Thyroid gland (tissue), 4 donors: ENCODE data around the gene DPP10. TPM values are rescaled to one million over a fixed set of nuclear protein-coding genes. Genes with fewer than 3 reads are reported as not detected.

ENCODE experiments used
- DNase-seq, 2 donors: peaks; one replicate each; pipeline ENCODE4 v3.0.0-alpha.2; 2019
- H3K27ac ChIP-seq, 3 donors: fragments of 200-600 bp; sonication (generic); 1 replicate in 2 of 3; 2 replicates in 1 of 3; pipeline ENCODE4 v1.5.1; 2016 to 2019; ENCODE audit warnings: mild to moderate bottlenecking in 1 of 3, moderate library complexity in 1 of 3
- H3K27me3 ChIP-seq: fragments of 200-600 bp; sonication (generic); one replicate; pipeline ENCODE4 v1.5.1; 2019
- H3K36me3 ChIP-seq, 2 donors: fragments of 200-600 bp; sonication (generic); one replicate each; pipeline ENCODE4 v1.5.1; 2016 to 2019
- H3K4me1 ChIP-seq, 2 donors: fragments of 200-600 bp; sonication (generic); one replicate each; pipeline ENCODE4 v1.5.1; 2017 to 2019
- H3K4me3 ChIP-seq, 3 donors: fragments of 200-600 bp; sonication (generic); replicated peaks in 1 of 3; 1 replicate in 2 of 3; 2 replicates in 1 of 3; pipeline ENCODE4 v1.5.1; 2016; ENCODE audit warnings: mild to moderate bottlenecking in 1 of 3
- H3K9me3 ChIP-seq: fragments of 200-600 bp; sonication (generic); one replicate; pipeline ENCODE4 v1.5.1; 2017
- POLR2A ChIP-seq, 2 donors: fragments of 450-650 bp; IDR thresholded peaks; one replicate each; pipeline ENCODE4 v1.6.1; 2017; ENCODE audit warnings: antibody characterized with exemption in 2 of 2, mild to moderate bottlenecking in 2 of 2, moderate library complexity in 1 of 2
- WGBS, 2 donors: methylation state at CpG; one replicate each; pipeline ENCODE4 v1.1.5; 2017; 5-methylcytosine and 5-hydroxymethylcytosine counted together
- intact Hi-C: fragments of 100-400 bp; cut with DNase I; formaldehyde crosslinking; loops from one replicate; pipeline ENCODE4 v1.15.1; 2023
- total RNA-seq, 4 donors: library from RNA; depleted of rRNA; stranded (reverse); fragments of >200 nt; gene quantifications; one replicate each; pipeline ENCODE4 v1.2.3, GENCODE V29; 2016
- TF ChIP-seq, protein P1 (sequence below), 6 experiments: fragments of 200-600 bp in 3 of 6; fragments of 450-650 bp in 3 of 6; sonication (generic) in 3 of 6; IDR thresholded peaks; one replicate each; pipeline ENCODE4 v1.5.1; 2016 to 2019; ENCODE audit warnings: antibody characterized with exemption in 6 of 6, mild to moderate bottlenecking in 2 of 6, inconsistent platforms in 1 of 6, moderate library complexity in 1 of 6

The DPP10 gene
- total RNA-seq, 4 donors from 2014 or later: 0.63 to 1.3 TPM; not detected in 2

DNA sequence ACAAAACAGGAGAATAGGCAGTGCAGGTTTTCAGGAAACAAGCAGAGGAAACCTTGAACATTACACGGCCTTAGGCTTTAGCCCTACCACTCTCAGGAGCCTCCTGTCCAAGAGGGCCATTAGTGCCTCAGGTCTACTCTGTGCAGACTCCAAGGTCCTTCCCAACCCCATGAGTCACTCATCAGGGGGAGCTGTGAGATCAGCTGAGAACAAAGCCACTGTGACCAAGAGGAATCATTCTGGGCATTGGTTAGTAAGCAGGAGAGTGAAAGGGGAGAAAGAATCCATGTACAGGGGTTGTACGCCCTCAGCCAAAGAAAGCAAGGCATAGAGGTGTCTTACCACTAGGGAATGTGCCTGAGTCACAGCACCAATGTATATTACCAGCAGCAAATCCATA lies 680.3 kb downstream of the DPP10 start:
- no peaks in the 10 kb centered on the region for H3K36me3 ChIP-seq
- 81 to 98% methylated on average over 2 of the region's 2 CpGs for WGBS, 2 donors
- intact Hi-C loops: no loop called here
- TF ChIP-seq, protein P1, sequence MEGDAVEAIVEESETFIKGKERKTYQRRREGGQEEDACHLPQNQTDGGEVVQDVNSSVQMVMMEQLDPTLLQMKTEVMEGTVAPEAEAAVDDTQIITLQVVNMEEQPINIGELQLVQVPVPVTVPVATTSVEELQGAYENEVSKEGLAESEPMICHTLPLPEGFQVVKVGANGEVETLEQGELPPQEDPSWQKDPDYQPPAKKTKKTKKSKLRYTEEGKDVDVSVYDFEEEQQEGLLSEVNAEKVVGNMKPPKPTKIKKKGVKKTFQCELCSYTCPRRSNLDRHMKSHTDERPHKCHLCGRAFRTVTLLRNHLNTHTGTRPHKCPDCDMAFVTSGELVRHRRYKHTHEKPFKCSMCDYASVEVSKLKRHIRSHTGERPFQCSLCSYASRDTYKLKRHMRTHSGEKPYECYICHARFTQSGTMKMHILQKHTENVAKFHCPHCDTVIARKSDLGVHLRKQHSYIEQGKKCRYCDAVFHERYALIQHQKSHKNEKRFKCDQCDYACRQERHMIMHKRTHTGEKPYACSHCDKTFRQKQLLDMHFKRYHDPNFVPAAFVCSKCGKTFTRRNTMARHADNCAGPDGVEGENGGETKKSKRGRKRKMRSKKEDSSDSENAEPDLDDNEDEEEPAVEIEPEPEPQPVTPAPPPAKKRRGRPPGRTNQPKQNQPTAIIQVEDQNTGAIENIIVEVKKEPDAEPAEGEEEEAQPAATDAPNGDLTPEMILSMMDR (IDR thresholded peaks at IDR 0.05): no peak
- TF ChIP-seq POLR2A (IDR thresholded peaks at IDR 0.05): no peak
- DNase-seq: no peak
- no peaks in the 10 kb centered on the region for H3K4me1 ChIP-seq
- no peaks in the 10 kb centered on the region for H3K9me3 ChIP-seq
- H3K27ac ChIP-seq: no peak overlapping the region
- no peaks in the 10 kb centered on the region for H3K27me3 ChIP-seq
- no peak overlapping the region for H3K4me3 ChIP-seq

DNA sequence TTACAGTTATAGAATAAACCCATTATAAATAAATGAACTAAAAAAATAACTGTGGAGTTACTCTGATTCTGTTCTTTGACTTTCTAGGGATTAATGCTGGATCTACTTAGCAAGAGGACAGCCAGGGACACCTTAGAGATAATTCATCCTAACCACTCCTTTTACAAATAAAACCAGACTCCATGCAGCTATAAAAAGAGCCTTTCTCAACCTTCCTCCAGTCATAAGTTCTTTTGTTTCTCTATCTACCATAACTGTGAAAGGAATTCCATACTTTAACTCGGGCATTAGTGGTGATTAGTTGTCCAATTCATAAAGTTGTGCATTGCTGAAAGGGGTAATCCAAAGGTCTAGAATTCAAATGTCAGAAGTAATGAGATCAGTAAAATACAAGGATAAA lies 682.4 kb downstream of the DPP10 start:
- Histone ChIP-seq H3K27ac (no peak overlapping the region), H3K9me3 (no peaks in the 10 kb centered on the region), H3K36me3 (no peaks in the 10 kb centered on the region), H3K4me1 (no peaks in the 10 kb centered on the region), H3K4me3 (no peak overlapping the region), H3K27me3 (no peaks in the 10 kb centered on the region)
- TF ChIP-seq, protein P1 (IDR thresholded peaks at IDR 0.05): no peak
- no peak for TF ChIP-seq POLR2A (IDR thresholded peaks at IDR 0.05)
- no peak for DNase-seq
- 71 to 77% methylated on average over 1 of the region's 1 CpG for WGBS, 2 donors
- intact Hi-C loops: no loop called here

DNA sequence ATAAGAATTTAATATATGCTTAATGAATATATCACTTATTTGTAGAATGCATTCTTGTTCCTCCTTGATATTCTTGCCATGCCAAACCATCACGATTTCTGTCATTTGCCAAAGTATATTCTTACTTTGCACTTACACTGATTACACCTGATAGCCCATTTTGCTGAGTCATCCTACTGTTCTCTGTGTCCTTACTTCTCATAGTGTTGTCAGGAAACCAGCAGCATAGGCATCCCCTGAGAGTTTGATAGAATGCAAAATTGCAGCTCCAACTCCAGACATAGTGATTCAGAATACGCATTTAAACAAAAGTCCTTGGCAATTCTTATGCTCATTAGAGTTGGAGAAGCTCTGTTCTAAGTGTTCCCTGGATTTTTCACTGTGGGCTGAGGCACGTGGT lies 687.1 kb downstream of the DPP10 start:
- intact Hi-C loops: no loop called here
- H3K36me3 ChIP-seq: no peaks in the 10 kb centered on the region
- no peak overlapping the region for H3K4me3 ChIP-seq
- H3K4me1 ChIP-seq: no peaks in the 10 kb centered on the region
- no peaks in the 10 kb centered on the region for H3K9me3 ChIP-seq
- no peaks in the 10 kb centered on the region for H3K27me3 ChIP-seq
- DNase-seq: no peak
- TF ChIP-seq POLR2A (IDR thresholded peaks at IDR 0.05): no peak
- TF ChIP-seq, protein P1 (IDR thresholded peaks at IDR 0.05): no peak
- H3K27ac ChIP-seq: no peak overlapping the region
- 82 to 84% methylated on average over 3 of the region's 3 CpGs for WGBS, 2 donors

DNA sequence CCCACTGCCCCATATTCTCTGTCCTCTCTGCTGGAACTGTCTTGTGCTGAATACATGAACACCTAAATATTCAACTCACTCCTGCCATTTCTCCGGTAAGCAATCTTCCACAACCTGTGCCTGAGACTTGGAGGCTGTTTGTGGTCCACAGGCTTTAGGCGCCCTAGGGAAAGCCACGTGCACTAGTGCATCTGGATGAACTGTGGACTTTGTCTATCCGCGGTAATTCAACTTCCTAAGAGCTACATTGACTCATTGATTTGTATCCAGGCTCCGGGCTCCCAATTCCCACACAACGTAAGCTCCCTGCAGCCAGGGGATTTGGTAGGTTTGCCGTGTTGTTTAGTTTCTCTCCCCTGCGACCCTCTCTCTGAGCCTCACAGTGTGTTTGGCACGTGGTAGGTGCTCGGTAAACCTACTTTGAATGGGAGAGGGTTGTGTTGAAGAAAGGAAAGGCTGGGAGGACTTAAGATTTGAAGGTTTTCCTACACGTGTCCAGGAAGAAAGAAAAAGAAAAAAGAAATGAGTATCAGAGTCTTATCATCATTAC lies 718.2 kb downstream of the DPP10 start:
- intact Hi-C loops: no loop called here
- no peak for TF ChIP-seq POLR2A (IDR thresholded peaks at IDR 0.05)
- TF ChIP-seq, protein P1 (IDR thresholded peaks at IDR 0.05): no peak
- H3K4me3 ChIP-seq: no peak overlapping the region

DNA sequence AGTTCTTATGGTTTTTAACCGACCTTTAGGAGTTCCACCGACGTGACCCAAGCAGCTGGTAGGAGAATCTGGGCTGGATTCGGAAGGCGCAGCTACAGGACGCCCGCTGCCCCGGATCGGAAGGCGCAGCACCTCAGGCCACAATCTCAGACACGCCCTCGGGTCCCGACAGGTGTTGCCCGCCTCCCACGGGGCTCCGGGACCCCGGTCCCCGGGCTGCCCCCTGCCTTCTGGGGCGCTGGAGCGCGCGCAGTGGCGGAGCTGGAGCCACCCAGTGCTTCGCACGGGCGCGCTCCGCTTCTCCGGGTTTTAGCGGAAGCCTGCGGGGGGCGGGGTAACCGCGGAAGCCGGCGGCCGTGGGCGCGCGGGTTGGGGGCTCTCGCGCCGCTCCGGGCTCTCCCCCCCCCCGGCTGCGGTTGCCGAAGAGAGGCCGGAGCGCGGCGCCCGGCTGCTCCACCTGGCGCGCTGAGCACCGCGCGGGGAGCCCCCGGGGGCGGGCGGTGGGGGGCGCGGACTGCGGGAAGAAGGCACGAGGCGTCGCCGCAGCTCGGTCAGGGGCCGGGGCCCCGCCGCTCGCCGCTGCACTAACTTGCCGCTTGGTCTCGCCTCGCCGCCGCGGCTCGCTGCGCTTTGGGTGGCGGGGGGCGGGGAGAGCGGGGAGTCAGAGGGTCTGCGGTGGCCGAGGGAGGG lies 718.8 kb downstream of the DPP10 start:
- WGBS, 2 donors: 1% methylated on average over 14 to 25 of the region's 86 CpGs
- H3K9me3 ChIP-seq: no peaks in the 10 kb centered on the region
- H3K27me3 ChIP-seq: no peaks in the 10 kb centered on the region
- no peak overlapping the region for H3K27ac ChIP-seq
- no peak for TF ChIP-seq POLR2A (IDR thresholded peaks at IDR 0.05)
- TF ChIP-seq, protein P1 (IDR thresholded peaks at IDR 0.05): no peak
- H3K36me3 ChIP-seq: no peaks in the 10 kb centered on the region
- DNase-seq: peak; percentile 9 to 22
- peak overlapping the region in 1 of 3 donors; percentile 6 for H3K4me3 ChIP-seq
- peaks cover 0 to 7% of the 10 kb centered on the region in 2 donors for H3K4me1 ChIP-seq
- intact Hi-C loops: no loop called here

More for the DNA sequence above, 718.2 kb downstream of the DPP10 start:
- Histone ChIP-seq H3K4me1 (peaks cover 0 to 7% of the 10 kb centered on the region in 2 donors), H3K36me3 (no peaks in the 10 kb centered on the region), H3K9me3 (no peaks in the 10 kb centered on the region), H3K27me3 (no peaks in the 10 kb centered on the region), H3K27ac (no peak overlapping the region)
- DNase-seq: no peak
- WGBS, 2 donors: 40 to 53% methylated on average over 12 of the region's 12 CpGs
